ENCODE data around the gene PARD3. TPM values are rescaled to one million over a fixed set of nuclear protein-coding genes. Genes with fewer than 3 reads are reported as not detected.

The PARD3 gene
- total RNA-seq, 3 donors from 2014 or later: 48.2 to 93.7 (median 60.6) TPM

GRCh38 chr10:34171957-34172527, 643.1 kb downstream of the PARD3 start:
- no peak for TF ChIP-seq POLR2A (IDR thresholded peaks at IDR 0.05)
- Histone ChIP-seq H3K4me3 (no peak overlapping the region), H3K27ac (no peak overlapping the region), H3K4me1 (no peaks in the 10 kb centered on the region), H3K27me3 (no peaks in the 10 kb centered on the region), H3K9me3 (no peaks in the 10 kb centered on the region), H3K36me3 (no peaks in the 10 kb centered on the region)
- intact Hi-C loops (cut with DNase I; ENCODE audit: low total_unique reads): no loop called here
- no peak for DNase-seq (ENCODE audit: low spot score in 2 of 2)

DNA sequence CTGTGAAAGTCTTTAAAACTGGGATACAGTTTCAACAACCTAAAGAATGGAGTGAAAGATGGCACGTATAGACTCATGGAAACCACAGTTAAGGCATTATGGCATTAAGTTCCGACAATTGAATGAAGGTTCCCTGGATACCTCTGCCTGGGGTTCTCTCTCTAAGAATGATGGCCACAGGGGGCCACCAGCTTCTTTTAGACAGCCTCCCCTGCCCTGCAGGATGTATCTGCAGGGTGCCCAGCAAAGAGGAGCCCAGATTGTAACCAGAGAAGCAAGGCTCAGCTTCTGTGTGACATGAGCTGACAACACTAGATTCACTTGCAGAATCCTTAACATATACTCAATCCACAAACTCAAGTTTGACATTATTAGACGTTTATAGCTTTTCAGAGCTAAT, 645.4 kb downstream of the PARD3 start:
- Histone ChIP-seq H3K9me3 (no peaks in the 10 kb centered on the region), H3K4me3 (no peak overlapping the region), H3K36me3 (no peaks in the 10 kb centered on the region), H3K4me1 (no peaks in the 10 kb centered on the region), H3K27ac (no peak overlapping the region), H3K27me3 (no peaks in the 10 kb centered on the region)
- intact Hi-C loops (cut with DNase I; ENCODE audit: low total_unique reads): no loop called here
- no peak for TF ChIP-seq POLR2A (IDR thresholded peaks at IDR 0.05)
- TF ChIP-seq CTCF (IDR thresholded peaks at IDR 0.05): no peak
- TF ChIP-seq POLR2AphosphoS5 (IDR thresholded peaks at IDR 0.05): no peak
- DNase-seq (ENCODE audit: low spot score in 2 of 2): no peak

DNA sequence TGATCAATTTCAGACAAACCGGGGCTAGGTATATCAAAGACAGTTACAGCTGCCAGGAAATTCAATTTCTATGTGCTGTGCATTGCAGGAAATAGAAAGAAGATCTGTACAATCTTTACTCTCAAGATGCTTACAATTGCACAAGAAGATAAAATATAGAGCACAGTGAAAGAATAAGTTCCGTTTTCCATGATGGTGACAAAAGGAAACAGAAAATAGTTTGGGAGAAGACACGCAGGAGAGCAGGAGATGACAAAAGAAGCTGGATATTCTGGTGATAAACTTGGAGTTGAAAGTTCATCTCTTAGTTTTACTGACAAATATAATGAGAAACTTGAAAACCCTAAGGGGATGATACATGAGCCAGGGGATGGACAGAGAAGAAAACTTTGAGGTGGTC, 646.0 kb downstream of the PARD3 start:
- Histone ChIP-seq H3K4me3 (no peak overlapping the region), H3K27me3 (no peaks in the 10 kb centered on the region), H3K4me1 (no peaks in the 10 kb centered on the region), H3K27ac (no peak overlapping the region), H3K36me3 (no peaks in the 10 kb centered on the region), H3K9me3 (no peaks in the 10 kb centered on the region)
- DNase-seq (ENCODE audit: low spot score in 2 of 2): no peak
- intact Hi-C loops (cut with DNase I; ENCODE audit: low total_unique reads): no loop called here
- TF ChIP-seq POLR2A (IDR thresholded peaks at IDR 0.05) (no peak), POLR2AphosphoS5 (IDR thresholded peaks at IDR 0.05) (no peak), CTCF (IDR thresholded peaks at IDR 0.05) (no peak)

DNA sequence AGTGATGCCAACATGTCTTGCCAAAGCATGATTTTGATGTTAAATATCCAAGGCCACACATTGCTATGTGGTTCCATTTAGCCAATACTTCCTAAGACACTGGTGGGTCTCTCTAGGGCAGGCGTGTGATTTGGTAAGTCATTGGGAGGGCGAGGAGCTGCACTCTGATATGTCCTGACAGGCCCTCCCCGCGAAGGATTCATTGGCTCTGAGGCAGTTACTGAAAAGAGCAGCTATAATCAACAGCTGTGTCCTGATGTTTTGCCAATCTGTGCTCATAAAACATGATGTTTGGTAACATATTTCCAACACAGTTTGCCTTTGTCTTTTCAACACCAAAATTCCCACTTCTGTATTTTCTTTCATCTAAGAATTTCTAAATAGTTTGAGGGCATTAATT, 646.7 kb downstream of the PARD3 start:
- Histone ChIP-seq H3K4me1 (no peaks in the 10 kb centered on the region), H3K36me3 (no peaks in the 10 kb centered on the region), H3K9me3 (no peaks in the 10 kb centered on the region), H3K4me3 (no peak overlapping the region), H3K27ac (no peak overlapping the region), H3K27me3 (no peaks in the 10 kb centered on the region)
- TF ChIP-seq POLR2A (IDR thresholded peaks at IDR 0.05): no peak
- no peak for TF ChIP-seq POLR2AphosphoS5 (IDR thresholded peaks at IDR 0.05)
- no peak for TF ChIP-seq CTCF (IDR thresholded peaks at IDR 0.05)
- intact Hi-C loops (cut with DNase I; ENCODE audit: low total_unique reads): no loop called here
- DNase-seq (ENCODE audit: low spot score in 2 of 2): no peak

GRCh38 chr10:34166823-34167222, 648.3 kb downstream of the PARD3 start:
- no peak for TF ChIP-seq POLR2A (IDR thresholded peaks at IDR 0.05)
- no peak for TF ChIP-seq CTCF (IDR thresholded peaks at IDR 0.05)
- no peak for TF ChIP-seq POLR2AphosphoS5 (IDR thresholded peaks at IDR 0.05)
- Histone ChIP-seq H3K9me3 (no peaks in the 10 kb centered on the region), H3K4me1 (no peaks in the 10 kb centered on the region), H3K27ac (no peak overlapping the region), H3K27me3 (no peaks in the 10 kb centered on the region), H3K36me3 (no peaks in the 10 kb centered on the region), H3K4me3 (no peak overlapping the region)
- no peak for DNase-seq (ENCODE audit: low spot score in 2 of 2)
- intact Hi-C loops (cut with DNase I; ENCODE audit: low total_unique reads): no loop called here

DNA sequence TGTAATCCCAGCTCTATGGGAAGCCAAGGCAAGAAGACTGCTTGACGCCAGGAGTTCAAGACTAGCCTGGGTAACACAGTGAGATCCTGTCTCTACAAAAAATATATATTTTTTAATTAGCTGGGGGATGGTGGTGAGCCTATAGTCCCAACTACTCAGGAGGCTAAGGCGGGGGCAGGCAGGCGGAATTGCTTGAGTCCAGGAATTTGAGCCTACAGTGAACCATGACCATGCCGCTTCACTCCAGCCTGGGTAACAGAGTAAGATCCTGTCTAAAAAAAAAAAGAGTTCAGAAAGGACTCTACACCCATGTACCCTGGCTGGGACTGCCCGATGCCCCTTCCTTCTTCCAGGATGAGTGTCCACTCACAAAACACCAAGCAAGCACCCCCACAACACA, 648.7 kb downstream of the PARD3 start:
- H3K36me3 ChIP-seq: no peaks in the 10 kb centered on the region
- no peaks in the 10 kb centered on the region for H3K4me1 ChIP-seq
- no peak overlapping the region for H3K4me3 ChIP-seq
- no peaks in the 10 kb centered on the region for H3K9me3 ChIP-seq
- H3K27me3 ChIP-seq: no peaks in the 10 kb centered on the region
- no peak for TF ChIP-seq POLR2AphosphoS5 (IDR thresholded peaks at IDR 0.05)
- TF ChIP-seq CTCF (IDR thresholded peaks at IDR 0.05): no peak
- no peak for TF ChIP-seq POLR2A (IDR thresholded peaks at IDR 0.05)
- no peak for DNase-seq (ENCODE audit: low spot score in 2 of 2)
- intact Hi-C loops (cut with DNase I; ENCODE audit: low total_unique reads): no loop called here
- no peak overlapping the region for H3K27ac ChIP-seq
